ENCODE data around the gene P2RX5.

Gene P2RX5

DNA sequence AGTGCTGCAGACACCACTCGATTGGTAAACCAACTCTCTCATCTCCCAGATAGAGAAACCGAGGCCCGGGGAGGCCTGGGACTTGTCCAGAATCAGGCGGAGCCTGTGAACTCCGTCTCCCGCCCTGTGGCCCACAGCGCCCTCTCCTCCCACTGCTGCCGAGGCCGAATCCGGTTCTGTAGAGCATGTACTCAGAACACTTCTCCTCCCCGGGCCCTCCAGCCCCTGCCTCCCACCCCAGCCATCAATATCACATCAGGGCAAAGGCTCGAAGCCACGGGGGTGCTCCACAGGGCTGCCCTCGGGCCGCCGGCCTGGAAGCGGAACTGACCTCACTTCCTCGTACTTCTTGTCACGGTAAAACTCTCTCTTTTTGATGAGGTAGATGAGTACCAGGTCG lies 14.4 kb downstream of the P2RX5 start:
- H3K9ac ChIP-seq (ENCODE audit: low read length in 2 of 2): no peak overlapping the region
- peaks cover 21 to 22% of the 10 kb centered on the region in 2 donors for H3K27me3 ChIP-seq (ENCODE audit: control insufficient read depth in 1 of 2, insufficient read depth in 2 of 2, low read length in 2 of 2)
- no peaks in the 10 kb centered on the region for H3K9me3 ChIP-seq (ENCODE audit: control insufficient read depth in 2 of 2, low read length in 2 of 2)
- H3K36me3 ChIP-seq (ENCODE audit: control insufficient read depth in 2 of 2, insufficient read depth in 2 of 2, low read length in 2 of 2): no peaks in the 10 kb centered on the region
- no peak overlapping the region for H3K27ac ChIP-seq (ENCODE audit: low read length)
- H3K4me3 ChIP-seq (ENCODE audit: low read length in 2 of 2): no peak overlapping the region
- no peaks in the 10 kb centered on the region for H3K4me1 ChIP-seq (ENCODE audit: control insufficient read depth, insufficient read depth, low read length)

DNA sequence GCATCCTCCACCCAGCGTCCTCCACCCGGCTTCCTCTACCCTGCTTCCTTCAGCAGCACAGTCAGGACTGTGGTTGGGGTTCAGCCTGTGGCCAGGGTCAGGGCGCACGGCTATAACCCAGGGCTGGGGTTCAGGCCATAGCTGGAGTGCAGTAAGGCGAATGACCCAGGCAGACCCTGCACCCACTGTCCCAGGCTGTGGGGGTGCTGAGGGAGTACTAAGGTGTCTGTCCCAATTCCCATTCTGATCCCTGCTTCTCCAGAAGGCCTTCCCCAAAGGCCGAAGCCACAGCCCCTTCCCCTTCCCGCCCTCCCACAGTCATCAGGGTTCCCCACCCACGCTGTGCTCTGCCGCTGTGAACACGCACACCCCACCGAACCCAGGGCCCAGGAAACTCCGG lies 14.9 kb downstream of the P2RX5 start:
- no peak overlapping the region for H3K9ac ChIP-seq (ENCODE audit: low read length in 2 of 2)
- H3K9me3 ChIP-seq (ENCODE audit: control insufficient read depth in 2 of 2, low read length in 2 of 2): no peaks in the 10 kb centered on the region
- H3K36me3 ChIP-seq (ENCODE audit: control insufficient read depth in 2 of 2, insufficient read depth in 2 of 2, low read length in 2 of 2): no peaks in the 10 kb centered on the region
- H3K27ac ChIP-seq (ENCODE audit: low read length): no peak overlapping the region
- peaks cover 21 to 22% of the 10 kb centered on the region in 2 donors for H3K27me3 ChIP-seq (ENCODE audit: control insufficient read depth in 1 of 2, insufficient read depth in 2 of 2, low read length in 2 of 2)
- no peak overlapping the region for H3K4me3 ChIP-seq (ENCODE audit: low read length in 2 of 2)
- H3K4me1 ChIP-seq (ENCODE audit: control insufficient read depth, insufficient read depth, low read length): no peaks in the 10 kb centered on the region

DNA sequence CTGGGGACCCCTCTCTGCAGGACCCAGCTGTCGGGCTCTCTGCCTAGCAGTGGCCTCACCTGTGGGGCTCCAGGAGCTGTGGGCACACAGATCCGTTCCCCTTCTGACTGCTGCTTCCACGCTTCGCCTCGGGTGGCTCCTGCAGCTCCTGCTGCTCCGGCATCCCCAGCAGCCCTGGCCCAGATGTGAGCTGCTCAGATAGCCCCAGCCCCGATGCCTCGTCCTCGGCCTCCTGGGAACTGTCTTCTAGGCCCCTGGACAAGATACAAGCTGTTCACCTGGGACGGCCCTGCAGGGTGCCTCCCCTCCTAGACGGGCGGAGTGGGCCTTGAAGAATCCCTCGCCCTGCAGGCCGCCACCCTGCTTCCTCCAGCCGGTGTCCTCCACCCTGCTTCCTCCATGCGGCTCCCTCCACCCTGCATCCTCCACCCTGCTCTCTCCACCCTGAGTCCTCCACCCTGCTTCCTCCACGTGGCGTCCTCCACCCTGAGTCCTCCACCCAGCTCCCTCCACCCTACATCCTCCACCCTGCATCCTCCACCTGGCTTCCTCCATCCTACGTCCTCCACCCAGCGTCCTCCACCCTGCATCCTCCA lies 16.3 kb downstream of the P2RX5 start:
- H3K36me3 ChIP-seq (ENCODE audit: control insufficient read depth in 2 of 2, insufficient read depth in 2 of 2, low read length in 2 of 2): no peaks in the 10 kb centered on the region
- H3K4me3 ChIP-seq (ENCODE audit: low read length in 2 of 2): no peak overlapping the region
- H3K4me1 ChIP-seq (ENCODE audit: control insufficient read depth, insufficient read depth, low read length): no peaks in the 10 kb centered on the region
- no peaks in the 10 kb centered on the region for H3K9me3 ChIP-seq (ENCODE audit: control insufficient read depth in 2 of 2, low read length in 2 of 2)
- peaks cover 18% of the 10 kb centered on the region in 2 donors for H3K27me3 ChIP-seq (ENCODE audit: control insufficient read depth in 1 of 2, insufficient read depth in 2 of 2, low read length in 2 of 2)
- no peak overlapping the region for H3K27ac ChIP-seq (ENCODE audit: low read length)
- H3K9ac ChIP-seq (ENCODE audit: low read length in 2 of 2): no peak overlapping the region

DNA sequence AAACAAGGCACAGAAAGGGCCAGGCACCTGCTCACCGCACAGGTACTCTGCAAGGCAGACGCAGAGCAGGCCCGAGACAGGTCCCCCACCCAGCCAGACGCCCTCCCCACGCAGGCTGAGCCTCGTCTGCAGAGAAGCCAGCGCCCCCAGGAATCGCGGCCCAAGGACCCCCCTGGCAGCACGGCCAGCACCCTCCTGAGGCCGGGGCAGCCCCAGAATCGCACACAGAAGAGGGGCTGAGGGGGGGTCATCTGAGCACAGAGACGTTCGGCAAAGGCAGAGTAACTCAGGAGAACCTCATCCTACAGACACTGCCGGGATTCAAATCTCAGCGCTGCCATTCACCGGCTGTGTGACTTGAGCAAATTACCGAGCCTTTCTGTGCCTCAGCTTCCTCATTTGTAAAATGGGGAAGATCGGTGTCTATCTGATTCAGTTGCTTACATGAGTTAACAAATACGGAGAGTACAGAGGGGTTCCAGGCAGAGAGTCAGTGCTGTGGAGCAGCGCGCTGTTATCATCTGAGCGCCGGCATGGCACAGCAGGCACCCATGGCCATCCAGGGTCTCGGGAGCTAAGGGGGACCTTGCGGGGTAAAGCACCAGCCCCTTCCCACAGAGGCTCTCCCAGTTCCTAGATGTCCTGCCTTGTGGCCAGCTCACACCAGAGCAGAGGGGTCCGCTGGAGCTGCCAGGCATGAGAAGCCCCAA lies 17.0 kb downstream of the P2RX5 start:
- no peak overlapping the region for H3K9ac ChIP-seq (ENCODE audit: low read length in 2 of 2)
- no peaks in the 10 kb centered on the region for H3K36me3 ChIP-seq (ENCODE audit: control insufficient read depth in 2 of 2, insufficient read depth in 2 of 2, low read length in 2 of 2)
- H3K9me3 ChIP-seq (ENCODE audit: control insufficient read depth in 2 of 2, low read length in 2 of 2): no peaks in the 10 kb centered on the region
- peaks cover 17% of the 10 kb centered on the region in 2 donors for H3K27me3 ChIP-seq (ENCODE audit: control insufficient read depth in 1 of 2, insufficient read depth in 2 of 2, low read length in 2 of 2)
- H3K27ac ChIP-seq (ENCODE audit: low read length): no peak overlapping the region
- H3K4me1 ChIP-seq (ENCODE audit: control insufficient read depth, insufficient read depth, low read length): no peaks in the 10 kb centered on the region
- no peak overlapping the region for H3K4me3 ChIP-seq (ENCODE audit: low read length in 2 of 2)

DNA sequence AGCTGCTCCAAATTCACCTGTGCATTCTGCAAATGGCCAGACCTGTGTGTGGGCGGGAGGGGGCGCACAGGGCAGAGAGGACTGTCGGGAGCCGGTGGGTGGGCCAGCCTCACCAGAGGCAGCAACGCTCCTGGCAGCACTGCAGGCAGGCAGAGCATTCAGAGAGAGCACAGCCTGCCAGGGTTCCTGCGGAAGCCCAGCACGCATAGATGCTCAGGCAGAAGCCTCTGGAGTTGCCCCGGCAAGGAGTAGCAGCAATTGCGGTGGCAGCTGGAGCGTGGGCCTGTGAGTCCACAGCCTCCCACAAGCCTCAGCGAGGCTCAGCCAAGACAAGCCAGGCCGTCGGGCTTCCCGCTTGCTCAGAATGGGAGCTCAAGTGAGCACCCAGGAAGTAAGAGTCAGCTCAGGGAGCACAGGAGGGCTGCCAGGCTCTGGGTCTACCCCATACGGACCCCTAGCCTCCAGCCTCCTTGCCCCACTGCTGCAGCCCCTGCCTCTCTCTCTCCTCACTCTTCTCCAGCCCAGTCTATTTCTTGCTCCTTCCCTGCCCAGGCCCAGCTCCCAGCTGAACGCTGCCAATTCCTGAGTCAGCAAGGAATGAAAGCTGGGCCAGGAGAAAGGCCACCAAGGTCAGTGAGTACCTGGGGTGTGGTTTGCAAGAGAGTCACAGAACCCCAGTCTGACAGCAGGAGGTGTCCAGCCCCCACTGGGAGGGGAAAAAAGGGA lies 17.7 kb downstream of the P2RX5 start:
- Histone ChIP-seq H3K9me3 (ENCODE audit: control insufficient read depth in 2 of 2, low read length in 2 of 2) (no peaks in the 10 kb centered on the region), H3K27ac (ENCODE audit: low read length) (no peak overlapping the region), H3K36me3 (ENCODE audit: control insufficient read depth in 2 of 2, insufficient read depth in 2 of 2, low read length in 2 of 2) (no peaks in the 10 kb centered on the region), H3K9ac (ENCODE audit: low read length in 2 of 2) (no peak overlapping the region), H3K4me3 (ENCODE audit: low read length in 2 of 2) (no peak overlapping the region), H3K4me1 (ENCODE audit: control insufficient read depth, insufficient read depth, low read length) (no peaks in the 10 kb centered on the region), H3K27me3 (ENCODE audit: control insufficient read depth in 1 of 2, insufficient read depth in 2 of 2, low read length in 2 of 2) (peaks cover 13 to 14% of the 10 kb centered on the region in 2 donors)

DNA sequence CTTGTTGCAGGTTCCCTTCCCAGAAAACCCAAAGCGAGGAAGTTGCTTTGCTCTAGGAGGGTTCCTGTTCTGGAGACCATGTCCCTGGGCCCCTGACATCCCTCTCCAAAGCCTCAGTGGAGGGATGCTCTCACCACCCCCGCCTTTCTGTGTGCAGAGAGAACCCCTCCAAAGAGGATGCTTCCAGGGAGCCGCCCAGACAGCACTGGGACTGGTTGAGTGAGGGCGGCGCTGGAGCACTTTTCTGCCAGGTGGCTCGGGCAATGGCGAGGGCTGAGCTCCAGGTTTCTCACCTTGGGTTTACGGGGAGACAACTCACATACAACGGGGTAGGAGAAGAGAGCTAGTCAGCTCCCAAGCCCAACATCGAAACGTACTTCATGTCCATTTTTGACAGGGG lies 20.1 kb downstream of the P2RX5 start:
- H3K9me3 ChIP-seq (ENCODE audit: control insufficient read depth in 2 of 2, low read length in 2 of 2): no peaks in the 10 kb centered on the region
- H3K9ac ChIP-seq (ENCODE audit: low read length in 2 of 2): no peak overlapping the region
- H3K36me3 ChIP-seq (ENCODE audit: control insufficient read depth in 2 of 2, insufficient read depth in 2 of 2, low read length in 2 of 2): peaks cover 0 to 3% of the 10 kb centered on the region in 2 donors
- H3K27ac ChIP-seq (ENCODE audit: low read length): no peak overlapping the region
- no peaks in the 10 kb centered on the region for H3K27me3 ChIP-seq (ENCODE audit: control insufficient read depth in 1 of 2, insufficient read depth in 2 of 2, low read length in 2 of 2)
- no peak overlapping the region for H3K4me3 ChIP-seq (ENCODE audit: low read length in 2 of 2)
- no peaks in the 10 kb centered on the region for H3K4me1 ChIP-seq (ENCODE audit: control insufficient read depth, insufficient read depth, low read length)

DNA sequence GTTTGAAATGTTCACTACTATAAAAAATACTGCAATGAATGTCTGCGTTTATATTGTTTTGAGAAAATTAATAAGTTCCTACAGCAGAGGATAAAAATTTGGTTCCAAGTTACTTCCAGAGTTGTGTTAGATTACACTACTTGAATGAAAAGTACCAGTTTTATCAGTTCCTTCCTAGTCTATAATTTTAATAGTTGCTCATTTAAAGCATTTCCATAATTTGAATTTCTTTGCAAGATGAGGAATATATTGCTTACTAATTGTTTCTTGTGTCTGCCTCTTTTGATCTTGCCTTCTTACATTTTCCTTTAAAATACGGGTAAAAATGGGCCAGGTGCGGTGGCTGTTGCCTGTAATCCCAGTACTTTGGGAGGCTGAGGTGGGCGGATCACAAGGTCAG lies 23.4 kb downstream of the P2RX5 start:
- H3K36me3 ChIP-seq (ENCODE audit: control insufficient read depth in 2 of 2, insufficient read depth in 2 of 2, low read length in 2 of 2): peaks cover 0 to 3% of the 10 kb centered on the region in 2 donors

DNA sequence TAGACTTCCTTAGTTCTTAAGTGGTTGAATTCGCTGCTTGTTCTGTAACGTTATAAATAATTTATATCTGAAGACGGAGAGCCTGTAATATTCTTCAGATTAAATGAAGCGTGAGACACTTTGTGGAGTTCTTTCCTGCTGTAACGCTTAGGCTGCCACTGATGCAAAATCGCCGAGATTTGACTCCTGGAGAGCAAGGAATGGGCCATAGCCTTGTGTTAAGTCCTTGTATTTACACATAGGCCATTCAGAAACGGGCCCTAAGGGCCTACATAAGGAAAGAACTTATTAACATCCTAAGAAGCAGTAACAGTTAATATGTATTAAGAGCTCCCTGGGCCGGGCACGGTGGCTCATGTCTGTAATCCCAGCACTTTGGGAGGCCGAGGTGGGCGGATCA lies 26.4 kb downstream of the P2RX5 start:
- Histone ChIP-seq H3K4me1 (ENCODE audit: control insufficient read depth, insufficient read depth, low read length) (peaks cover 35% of the 10 kb centered on the region), H3K9me3 (ENCODE audit: control insufficient read depth in 2 of 2, low read length in 2 of 2) (no peaks in the 10 kb centered on the region), H3K4me3 (ENCODE audit: low read length in 2 of 2) (peak overlapping the region; percentile 90 to 91), H3K9ac (ENCODE audit: low read length in 2 of 2) (peak overlapping the region; percentile 89 to 92), H3K27me3 (ENCODE audit: control insufficient read depth in 1 of 2, insufficient read depth in 2 of 2, low read length in 2 of 2) (no peaks in the 10 kb centered on the region), H3K36me3 (ENCODE audit: control insufficient read depth in 2 of 2, insufficient read depth in 2 of 2, low read length in 2 of 2) (peaks cover 0 to 5% of the 10 kb centered on the region in 2 donors), H3K27ac (ENCODE audit: low read length) (peak overlapping the region; percentile 79)

More for the DNA sequence above, 23.4 kb downstream of the P2RX5 start:
- no peak overlapping the region for H3K27ac ChIP-seq (ENCODE audit: low read length)
- H3K9ac ChIP-seq (ENCODE audit: low read length in 2 of 2): no peak overlapping the region
- no peak overlapping the region for H3K4me3 ChIP-seq (ENCODE audit: low read length in 2 of 2)
- no peaks in the 10 kb centered on the region for H3K27me3 ChIP-seq (ENCODE audit: control insufficient read depth in 1 of 2, insufficient read depth in 2 of 2, low read length in 2 of 2)
- H3K9me3 ChIP-seq (ENCODE audit: control insufficient read depth in 2 of 2, low read length in 2 of 2): no peaks in the 10 kb centered on the region
- H3K4me1 ChIP-seq (ENCODE audit: control insufficient read depth, insufficient read depth, low read length): peaks cover 16% of the 10 kb centered on the region

DNA sequence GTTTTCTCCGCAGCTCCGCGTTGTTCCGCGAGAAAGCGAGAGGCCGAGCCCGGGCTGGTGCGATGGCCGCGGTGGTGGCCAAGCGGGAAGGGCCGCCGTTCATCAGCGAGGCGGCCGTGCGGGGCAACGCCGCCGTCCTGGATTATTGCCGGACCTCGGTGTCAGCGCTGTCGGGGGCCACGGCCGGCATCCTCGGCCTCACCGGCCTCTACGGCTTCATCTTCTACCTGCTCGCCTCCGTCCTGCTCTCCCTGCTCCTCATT lies 26.9 kb downstream of the P2RX5 start:
- Histone ChIP-seq H3K27me3 (ENCODE audit: control insufficient read depth in 1 of 2, insufficient read depth in 2 of 2, low read length in 2 of 2) (no peaks in the 10 kb centered on the region), H3K4me1 (ENCODE audit: control insufficient read depth, insufficient read depth, low read length) (peaks cover 35% of the 10 kb centered on the region), H3K36me3 (ENCODE audit: control insufficient read depth in 2 of 2, insufficient read depth in 2 of 2, low read length in 2 of 2) (peaks cover 5 to 10% of the 10 kb centered on the region in 2 donors), H3K9ac (ENCODE audit: low read length in 2 of 2) (peak overlapping the region; percentile 89 to 92), H3K4me3 (ENCODE audit: low read length in 2 of 2) (peak overlapping the region; percentile 90 to 91), H3K27ac (ENCODE audit: low read length) (peak overlapping the region; percentile 79), H3K9me3 (ENCODE audit: control insufficient read depth in 2 of 2, low read length in 2 of 2) (no peaks in the 10 kb centered on the region)

DNA sequence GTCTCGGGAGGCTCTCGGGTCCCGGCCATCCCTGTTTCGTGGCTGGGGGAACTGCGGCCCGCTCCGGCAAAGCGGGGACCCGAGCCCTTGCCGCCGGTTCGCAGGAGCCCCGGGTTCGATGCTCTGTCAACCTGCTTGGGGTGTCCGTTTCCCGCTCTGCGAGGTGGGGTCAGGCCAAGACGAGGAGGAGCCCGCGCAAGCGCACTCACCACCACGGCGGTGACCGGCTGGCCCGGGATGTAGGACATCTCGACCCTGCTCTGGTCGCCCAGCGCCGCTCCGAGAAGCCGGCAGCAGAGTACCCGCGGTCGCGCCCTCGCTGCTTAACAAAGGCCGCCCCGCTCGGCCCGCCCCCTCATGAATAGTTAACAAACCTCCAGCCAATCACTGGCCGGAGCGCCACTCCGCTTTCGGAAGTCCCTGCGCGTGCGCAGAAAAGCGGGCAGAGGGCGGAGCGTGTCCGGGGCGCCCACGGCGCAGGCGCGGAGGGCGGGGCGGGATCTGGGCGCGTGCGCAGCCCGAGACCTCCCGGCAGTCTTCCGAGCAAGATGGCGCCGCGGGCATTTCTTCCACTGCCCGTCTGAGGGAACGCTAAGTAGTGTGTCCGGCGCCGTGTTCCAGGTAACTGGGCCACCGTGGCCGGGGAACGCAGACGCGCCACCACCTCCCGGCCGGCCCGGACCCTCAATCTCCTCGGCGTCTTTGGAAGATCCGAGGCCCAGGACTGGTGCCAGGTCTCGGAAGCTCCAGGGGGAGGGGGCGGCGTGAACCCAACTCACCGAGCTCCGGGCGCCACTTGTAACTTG lies 27.5 kb downstream of the P2RX5 start, which contains the start of the genes EMC6 and TAX1BP3:
EMC6 (plus strand) TSS at position 534 of the 806 bp plus-strand sequence. CDS start 335 bp downstream, outside the sequence.
TAX1BP3 (minus strand) TSS at position 300 of the 806 bp plus-strand sequence; CDS start at position 248, 52 bp downstream.
- Histone ChIP-seq H3K27ac (ENCODE audit: low read length) (peak within 1 kb of the TSS; percentile 89), H3K9me3 (ENCODE audit: control insufficient read depth in 2 of 2, low read length in 2 of 2) (no peaks in the 10 kb centered on the region), H3K27me3 (ENCODE audit: control insufficient read depth in 1 of 2, insufficient read depth in 2 of 2, low read length in 2 of 2) (no peaks in the 10 kb centered on the region), H3K36me3 (ENCODE audit: control insufficient read depth in 2 of 2, insufficient read depth in 2 of 2, low read length in 2 of 2) (peaks cover 8 to 11% of the 10 kb centered on the region in 2 donors), H3K4me1 (ENCODE audit: control insufficient read depth, insufficient read depth, low read length) (peaks cover 35% of the 10 kb centered on the region), H3K9ac (ENCODE audit: low read length in 2 of 2) (peak within 1 kb of the TSS; percentile 92 to 93), H3K4me3 (ENCODE audit: low read length in 2 of 2) (peak within 1 kb of the TSS; percentile 90 to 91)
